ENCODE data around the gene CCNYL1.
"Not testable (repeated sequence)": the region's sequence is repeated elsewhere in the genome, so short reads cannot be mapped to it uniquely, and the experiment has no call there.

Gene CCNYL1

GRCh38 chr2:207694811-207695281, 16.6 kb upstream of the CCNYL1 start:
- H3K36me3 Mint-ChIP-seq (ENCODE audit: low read depth), result no peaks in the 10 kb centered on the region
- H3K27me3 Mint-ChIP-seq (ENCODE audit: low read depth), result peaks cover 4% of the 10 kb centered on the region
- TF ChIP-seq CTCF (IDR thresholded peaks at IDR 0.05; ENCODE audit: unreplicated experiment in 3 of 3), result no peak
- peaks cover 11% of the 10 kb centered on the region for H3K4me1 Mint-ChIP-seq
- no peak overlapping the region for H3K27ac Mint-ChIP-seq
- H3K9me3 Mint-ChIP-seq, result peaks cover 3% of the 10 kb centered on the region
- H3K4me3 Mint-ChIP-seq, result no peak overlapping the region

- peaks cover 3% of the 10 kb centered on the region for H3K9me3 Mint-ChIP-seq
- H3K4me1 Mint-ChIP-seq, result peaks cover 11% of the 10 kb centered on the region
- H3K36me3 Mint-ChIP-seq (ENCODE audit: low read depth), result no peaks in the 10 kb centered on the region
- no peak overlapping the region for H3K4me3 Mint-ChIP-seq
- no peak overlapping the region for H3K27ac Mint-ChIP-seq
- TF ChIP-seq CTCF (IDR thresholded peaks at IDR 0.05; ENCODE audit: unreplicated experiment in 3 of 3), result no peak
- peaks cover 4% of the 10 kb centered on the region for H3K27me3 Mint-ChIP-seq (ENCODE audit: low read depth)
Measured at GRCh38 chr2:207695293-207695692, 16.1 kb upstream of the CCNYL1 start.

- peaks cover 11% of the 10 kb centered on the region for H3K4me1 Mint-ChIP-seq
- not testable (repeated sequence) for H3K9me3 Mint-ChIP-seq; H3K4me3 Mint-ChIP-seq; H3K36me3 Mint-ChIP-seq (ENCODE audit: low read depth); H3K27ac Mint-ChIP-seq; H3K27me3 Mint-ChIP-seq (ENCODE audit: low read depth)
Measured at GRCh38 chr2:207696911-207697310, 14.5 kb upstream of the CCNYL1 start.

GRCh38 chr2:207697411-207697810, 14.0 kb upstream of the CCNYL1 start:
- Mint-ChIP-seq H3K4me3 (no peak overlapping the region), H3K27ac (no peak overlapping the region), H3K4me1 (peaks cover 11% of the 10 kb centered on the region), H3K9me3 (peaks cover 3% of the 10 kb centered on the region), H3K36me3 (ENCODE audit: low read depth) (no peaks in the 10 kb centered on the region), H3K27me3 (ENCODE audit: low read depth) (peaks cover 4% of the 10 kb centered on the region)
- TF ChIP-seq CTCF (IDR thresholded peaks at IDR 0.05; ENCODE audit: unreplicated experiment in 3 of 3), result no peak

GRCh38 chr2:207698301-207698700, 13.1 kb upstream of the CCNYL1 start:
- Mint-ChIP-seq H3K27ac (no peak overlapping the region), H3K27me3 (ENCODE audit: low read depth) (peaks cover 2% of the 10 kb centered on the region), H3K4me1 (peaks cover 11% of the 10 kb centered on the region)

GRCh38 chr2:207704078-207704477, 7.4 kb upstream of the CCNYL1 start:
- Mint-ChIP-seq H3K36me3 (ENCODE audit: low read depth) (no peaks in the 10 kb centered on the region), H3K4me3 (no peak overlapping the region), H3K4me1 (no peaks in the 10 kb centered on the region), H3K9me3 (no peaks in the 10 kb centered on the region), H3K27ac (no peak overlapping the region), H3K27me3 (ENCODE audit: low read depth) (no peaks in the 10 kb centered on the region)
- no peak for TF ChIP-seq CTCF (IDR thresholded peaks at IDR 0.05; ENCODE audit: unreplicated experiment in 3 of 3)

More at GRCh38 chr2:207698301-207698700, 13.1 kb upstream of the CCNYL1 start:
- Mint-ChIP-seq H3K4me3 (no peak overlapping the region), H3K36me3 (ENCODE audit: low read depth) (no peaks in the 10 kb centered on the region), H3K9me3 (peaks cover 3% of the 10 kb centered on the region)
- no peak for TF ChIP-seq CTCF (IDR thresholded peaks at IDR 0.05; ENCODE audit: unreplicated experiment in 3 of 3)
